Thyroid gland (tissue), 4 donors: ENCODE measurements around the gene ITPKB. TPM values are rescaled to one million over a fixed set of nuclear protein-coding genes. Genes with fewer than 3 reads are reported as not detected.

ENCODE experiments used
- DNase-seq, 2 donors: peaks; one replicate each; pipeline ENCODE4 v3.0.0-alpha.2; 2019
- H3K27ac ChIP-seq, 3 donors: fragments of 200-600 bp; sonication (generic); 1 replicate in 2 of 3; 2 replicates in 1 of 3; pipeline ENCODE4 v1.5.1; 2016 to 2019; ENCODE audit warnings: mild to moderate bottlenecking in 1 of 3, moderate library complexity in 1 of 3
- H3K27me3 ChIP-seq: fragments of 200-600 bp; sonication (generic); one replicate; pipeline ENCODE4 v1.5.1; 2019
- H3K36me3 ChIP-seq, 2 donors: fragments of 200-600 bp; sonication (generic); one replicate each; pipeline ENCODE4 v1.5.1; 2016 to 2019
- H3K4me1 ChIP-seq, 2 donors: fragments of 200-600 bp; sonication (generic); one replicate each; pipeline ENCODE4 v1.5.1; 2017 to 2019
- H3K4me3 ChIP-seq, 3 donors: fragments of 200-600 bp; sonication (generic); replicated peaks in 1 of 3; 1 replicate in 2 of 3; 2 replicates in 1 of 3; pipeline ENCODE4 v1.5.1; 2016; ENCODE audit warnings: mild to moderate bottlenecking in 1 of 3
- H3K9me3 ChIP-seq: fragments of 200-600 bp; sonication (generic); one replicate; pipeline ENCODE4 v1.5.1; 2017
- POLR2A ChIP-seq, 2 donors: fragments of 450-650 bp; IDR thresholded peaks; one replicate each; pipeline ENCODE4 v1.6.1; 2017; ENCODE audit warnings: antibody characterized with exemption in 2 of 2, mild to moderate bottlenecking in 2 of 2, moderate library complexity in 1 of 2
- WGBS, 2 donors: methylation state at CpG; one replicate each; pipeline ENCODE4 v1.1.5; 2017; 5-methylcytosine and 5-hydroxymethylcytosine counted together
- intact Hi-C: fragments of 100-400 bp; cut with DNase I; formaldehyde crosslinking; loops from one replicate; pipeline ENCODE4 v1.15.1; 2023
- total RNA-seq, 4 donors: library from RNA; depleted of rRNA; stranded (reverse); fragments of >200 nt; gene quantifications; one replicate each; pipeline ENCODE4 v1.2.3, GENCODE V29; 2016
- TF ChIP-seq, protein P1 (sequence below), 6 experiments: fragments of 200-600 bp in 3 of 6; fragments of 450-650 bp in 3 of 6; sonication (generic) in 3 of 6; IDR thresholded peaks; one replicate each; pipeline ENCODE4 v1.5.1; 2016 to 2019; ENCODE audit warnings: antibody characterized with exemption in 6 of 6, mild to moderate bottlenecking in 2 of 6, inconsistent platforms in 1 of 6, moderate library complexity in 1 of 6

Gene ITPKB
- total RNA-seq, 4 donors from 2014 or later: 19.1 to 24.0 (median 22.2) TPM

GRCh38 chr1:226596531-226597165, 142.4 kb downstream of the ITPKB start:
- WGBS, 2 donors: 78 to 93% methylated on average over 9 to 12 of the region's 16 CpGs
- intact Hi-C loops: no loop called here
- Histone ChIP-seq H3K4me3 (no peak overlapping the region), H3K9me3 (no peaks in the 10 kb centered on the region), H3K27me3 (no peaks in the 10 kb centered on the region), H3K4me1 (no peaks in the 10 kb centered on the region), H3K36me3 (no peaks in the 10 kb centered on the region), H3K27ac (no peak overlapping the region)
- TF ChIP-seq, protein P1, sequence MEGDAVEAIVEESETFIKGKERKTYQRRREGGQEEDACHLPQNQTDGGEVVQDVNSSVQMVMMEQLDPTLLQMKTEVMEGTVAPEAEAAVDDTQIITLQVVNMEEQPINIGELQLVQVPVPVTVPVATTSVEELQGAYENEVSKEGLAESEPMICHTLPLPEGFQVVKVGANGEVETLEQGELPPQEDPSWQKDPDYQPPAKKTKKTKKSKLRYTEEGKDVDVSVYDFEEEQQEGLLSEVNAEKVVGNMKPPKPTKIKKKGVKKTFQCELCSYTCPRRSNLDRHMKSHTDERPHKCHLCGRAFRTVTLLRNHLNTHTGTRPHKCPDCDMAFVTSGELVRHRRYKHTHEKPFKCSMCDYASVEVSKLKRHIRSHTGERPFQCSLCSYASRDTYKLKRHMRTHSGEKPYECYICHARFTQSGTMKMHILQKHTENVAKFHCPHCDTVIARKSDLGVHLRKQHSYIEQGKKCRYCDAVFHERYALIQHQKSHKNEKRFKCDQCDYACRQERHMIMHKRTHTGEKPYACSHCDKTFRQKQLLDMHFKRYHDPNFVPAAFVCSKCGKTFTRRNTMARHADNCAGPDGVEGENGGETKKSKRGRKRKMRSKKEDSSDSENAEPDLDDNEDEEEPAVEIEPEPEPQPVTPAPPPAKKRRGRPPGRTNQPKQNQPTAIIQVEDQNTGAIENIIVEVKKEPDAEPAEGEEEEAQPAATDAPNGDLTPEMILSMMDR (IDR thresholded peaks at IDR 0.05): no peak
- TF ChIP-seq POLR2A (IDR thresholded peaks at IDR 0.05): no peak
- DNase-seq: no peak

GRCh38 chr1:226593541-226593940, 145.5 kb downstream of the ITPKB start:
- TF ChIP-seq POLR2A (IDR thresholded peaks at IDR 0.05): no peak
- TF ChIP-seq, protein P1 (IDR thresholded peaks at IDR 0.05): no peak
- H3K27me3 ChIP-seq: no peaks in the 10 kb centered on the region
- WGBS, 2 donors: 78 to 88% methylated on average over 8 of the region's 8 CpGs
- no peaks in the 10 kb centered on the region for H3K36me3 ChIP-seq
- no peaks in the 10 kb centered on the region for H3K4me1 ChIP-seq
- H3K27ac ChIP-seq: no peak overlapping the region
- DNase-seq: no peak
- no peak overlapping the region for H3K4me3 ChIP-seq
- H3K9me3 ChIP-seq: no peaks in the 10 kb centered on the region
- intact Hi-C loops: no loop called here

- no peak for TF ChIP-seq POLR2A (IDR thresholded peaks at IDR 0.05)
- TF ChIP-seq, protein P1 (IDR thresholded peaks at IDR 0.05): no peak
- no peak overlapping the region for H3K4me3 ChIP-seq
- H3K9me3 ChIP-seq: no peaks in the 10 kb centered on the region
- DNase-seq: no peak
- WGBS, 2 donors: 94 to 95% methylated on average over 7 of the region's 7 CpGs
- no peaks in the 10 kb centered on the region for H3K36me3 ChIP-seq
- H3K27ac ChIP-seq: no peak overlapping the region
- H3K27me3 ChIP-seq: no peaks in the 10 kb centered on the region
- H3K4me1 ChIP-seq: no peaks in the 10 kb centered on the region
- intact Hi-C loops: no loop called here
Measured at GRCh38 chr1:226590614-226591013, 148.5 kb downstream of the ITPKB start.

DNA sequence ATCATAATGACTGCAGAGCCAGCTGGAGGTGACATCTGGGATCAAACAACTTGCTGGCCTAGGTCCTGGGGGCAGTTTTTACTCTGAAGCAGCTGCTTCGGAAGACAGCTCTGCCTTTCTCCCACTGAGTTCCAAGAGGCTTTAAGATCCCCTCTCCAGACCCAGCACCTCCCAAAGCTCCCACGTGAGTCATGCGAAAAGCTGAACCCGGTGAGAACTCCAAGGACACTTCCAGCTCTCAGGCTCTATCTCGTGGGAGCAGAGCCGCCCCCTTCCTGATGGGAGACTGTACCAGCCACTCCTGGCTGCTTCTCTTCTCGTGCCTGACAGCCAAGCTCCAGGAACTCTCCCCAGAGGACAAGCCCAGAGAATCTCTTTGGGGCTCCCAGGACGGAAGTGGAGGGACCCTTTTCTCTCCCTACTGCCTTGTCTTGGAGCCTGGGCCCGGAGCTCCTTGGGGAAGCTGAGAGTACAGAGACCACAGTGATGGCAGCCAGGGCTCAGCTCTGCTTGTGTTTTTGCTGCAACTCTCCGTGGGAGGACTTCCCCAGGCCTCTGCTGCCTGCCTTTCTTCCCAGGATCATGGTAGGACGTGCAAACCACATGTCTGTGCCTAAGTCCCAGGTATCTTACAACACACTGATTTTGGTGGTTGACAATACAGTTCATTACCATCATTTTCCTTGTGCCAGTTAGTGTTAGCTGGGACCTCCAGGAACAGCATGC, 149.9 kb downstream of the ITPKB start:
- no peak for DNase-seq
- H3K4me3 ChIP-seq: no peak overlapping the region
- H3K4me1 ChIP-seq: no peaks in the 10 kb centered on the region
- no peak overlapping the region for H3K27ac ChIP-seq
- no peak for TF ChIP-seq POLR2A (IDR thresholded peaks at IDR 0.05)
- TF ChIP-seq, protein P1 (IDR thresholded peaks at IDR 0.05): no peak
- 57 to 67% methylated on average over 8 to 11 of the region's 11 CpGs for WGBS, 2 donors
- no peaks in the 10 kb centered on the region for H3K9me3 ChIP-seq
- no peaks in the 10 kb centered on the region for H3K36me3 ChIP-seq
- intact Hi-C loops: no loop called here
- no peaks in the 10 kb centered on the region for H3K27me3 ChIP-seq

GRCh38 chr1:226588484-226588883, 150.6 kb downstream of the ITPKB start:
- WGBS, 2 donors: 86 to 92% methylated on average over 2 of the region's 2 CpGs
- H3K27ac ChIP-seq: no peak overlapping the region

More at GRCh38 chr1:226588484-226588883, 150.6 kb downstream of the ITPKB start:
- TF ChIP-seq, protein P1 (IDR thresholded peaks at IDR 0.05): no peak
- no peak for TF ChIP-seq POLR2A (IDR thresholded peaks at IDR 0.05)
- H3K36me3 ChIP-seq: no peaks in the 10 kb centered on the region
- H3K9me3 ChIP-seq: no peaks in the 10 kb centered on the region
- no peaks in the 10 kb centered on the region for H3K27me3 ChIP-seq
- no peak overlapping the region for H3K4me3 ChIP-seq
- no peaks in the 10 kb centered on the region for H3K4me1 ChIP-seq
- intact Hi-C loops: no loop called here
- DNase-seq: no peak
